Right lobe of liver (tissue), 6 donors: ENCODE results near the gene PIK3C2B. TPM values are rescaled to one million over a fixed set of nuclear protein-coding genes. Genes with fewer than 3 reads are reported as not detected.
A peak's percentile ranks its signal among the peaks of the same experiment; 100 is the strongest.

Experiments
- ATAC-seq, 4 donors: fragments of 200-7000 bp; cut with Tn5 transposase; one replicate each; pipeline ENCODE4 v1.9.1; 2020; ENCODE audit warnings: mild to moderate bottlenecking in 4 of 4, moderate library complexity in 4 of 4
- DNase-seq, 3 donors: peaks; one replicate each; pipeline ENCODE4 v3.0.0-alpha.2; 2020
- H3K27ac ChIP-seq, 3 donors: fragments of 200-600 bp; one replicate each; pipeline ENCODE4 v1.8.0; 2022
- H3K27me3 ChIP-seq, 2 donors: fragments of 200-600 bp; one replicate each; pipeline ENCODE4 v1.8.0; 2022
- H3K36me3 ChIP-seq, 4 donors: fragments of 200-600 bp; sonication (generic) in 1 of 4; one replicate each; pipeline versions ENCODE4 v1.5.1 to v1.8.0; 2017 to 2022; ENCODE audit warnings: control low read depth in 1 of 4
- H3K4me1 ChIP-seq, 4 donors: fragments of 200-600 bp; sonication (generic) in 1 of 4; one replicate each; pipeline versions ENCODE4 v1.5.1 to v1.8.0; 2017 to 2022; ENCODE audit warnings: control low read depth in 1 of 4
- H3K4me3 ChIP-seq, 3 donors: fragments of 200-600 bp; one replicate each; pipeline ENCODE4 v1.8.0; 2022
- H3K9me3 ChIP-seq, 4 donors: fragments of 200-600 bp; sonication (generic) in 1 of 4; one replicate each; pipeline versions ENCODE4 v1.5.1 to v1.8.0; 2017 to 2022; ENCODE audit warnings: control low read depth in 1 of 4
- CTCF ChIP-seq, 4 donors: fragments of 200-600 bp in 3 of 4; fragments of 450-650 bp in 1 of 4; IDR thresholded peaks; one replicate each; pipeline versions ENCODE4 v1.5.1 to v1.8.0; 2016 to 2022; ENCODE audit warnings: antibody characterized with exemption in 4 of 4, mild to moderate bottlenecking in 2 of 4
- POLR2A ChIP-seq: fragments of 450-650 bp; IDR thresholded peaks from one replicate; pipeline ENCODE4 v1.6.1; 2017; ENCODE audit warnings: antibody characterized with exemption, mild to moderate bottlenecking
- WGBS: methylation state at CpG from one replicate; pipeline ENCODE4 v1.1.6; 2018; ENCODE audit warnings: low coverage, low lambda C conversion rate; ENCODE audit not compliant: insufficient coverage; ENCODE audit errors: missing lambda C conversion rate; 5-methylcytosine and 5-hydroxymethylcytosine counted together
- intact Hi-C, 2 donors: fragments of 100-400 bp; cut with DNase I; formaldehyde crosslinking; loops; one replicate each; pipeline versions ENCODE4 v1.11.2 to v1.14.1; 2022
- total RNA-seq, 6 experiments: library from RNA; depleted of rRNA in 2 of 6; stranded (reverse); fragments of >200 nt in 2 of 6; fragmentation: NEBNext Ultra II Directional in 3 of 6; extraction: Animal tissue kit (Norgen Biotek cat#: 25700) in 3 of 6; gene quantifications; one replicate each; pipeline versions ENCODE4 v1.1.0 to v1.2.4, GENCODE V29; 2016 to 2023
- donor health status: DM: no; HTN: yes; CAD: no.
- donor health status: DM: no; HTN: no; CAD: no.
- donor health status: DM: no; HTN: no; CAD: no.
- donor health status: DM: no; HTN: yes; CAD: no.
- donor health status: DM: no; HTN: yes; CAD: no.

Gene PIK3C2B
- total RNA-seq, 6 experiments from 2014 or later: 7.6 to 18.5 (median 10.1) TPM

- no peaks in the 10 kb centered on the region for H3K9me3 ChIP-seq
- H3K27me3 ChIP-seq: no peaks in the 10 kb centered on the region
- H3K4me1 ChIP-seq: peaks cover 0 to 15% (median 7%) of the 10 kb centered on the region in 4 donors
- H3K4me3 ChIP-seq: no peak overlapping the region
- no peak overlapping the region for H3K27ac ChIP-seq
- DNase-seq: no peak
- intact Hi-C loops: no loop called here
- 56% methylated on average over 8 of the region's 8 CpGs for WGBS
- TF ChIP-seq POLR2A: no peak
- TF ChIP-seq CTCF (IDR thresholded peaks at IDR 0.05): no peak
- H3K36me3 ChIP-seq: no peaks in the 10 kb centered on the region
- ATAC-seq: peak in 2 of 4 donors; percentile 5 to 18
Measured at GRCh38 chr1:204453141-204453772, 41.3 kb downstream of the PIK3C2B start.

GRCh38 chr1:204451352-204452124 lies 43.1 kb downstream of the PIK3C2B start:
- Histone ChIP-seq H3K4me1 (peaks cover 0 to 15% (median 7%) of the 10 kb centered on the region in 4 donors), H3K27me3 (no peaks in the 10 kb centered on the region), H3K27ac (peak overlapping the region in 1 of 3 donors; percentile 33), H3K4me3 (no peak overlapping the region), H3K9me3 (no peaks in the 10 kb centered on the region), H3K36me3 (no peaks in the 10 kb centered on the region)
- intact Hi-C loops: no loop called here
- 21% methylated on average over 5 of the region's 8 CpGs for WGBS
- peak; percentile 5 to 53 (median 38) for ATAC-seq
- TF ChIP-seq POLR2A: no peak
- no peak for TF ChIP-seq CTCF (IDR thresholded peaks at IDR 0.05)
- DNase-seq: no peak

- Histone ChIP-seq H3K27me3 (no peaks in the 10 kb centered on the region), H3K27ac (peak overlapping the region in 1 of 3 donors; percentile 33), H3K4me3 (no peak overlapping the region), H3K36me3 (no peaks in the 10 kb centered on the region), H3K9me3 (no peaks in the 10 kb centered on the region), H3K4me1 (peaks cover 0 to 15% (median 7%) of the 10 kb centered on the region in 4 donors)
- intact Hi-C loops: no loop called here
- peak; percentile 71 to 75 (median 74) for ATAC-seq
- WGBS: 38% methylated on average over 2 of the region's 8 CpGs
- DNase-seq: peak; percentile 59 to 66 (median 62)
- TF ChIP-seq POLR2A: no peak
- TF ChIP-seq CTCF (IDR thresholded peaks at IDR 0.05): no peak
Measured at GRCh38 chr1:204450461-204451257, 43.9 kb downstream of the PIK3C2B start.

GRCh38 chr1:204449678-204450280 lies 44.8 kb downstream of the PIK3C2B start:
- ATAC-seq: no peak
- H3K4me1 ChIP-seq: peaks cover 0 to 15% (median 7%) of the 10 kb centered on the region in 4 donors
- H3K27ac ChIP-seq: no peak overlapping the region
- TF ChIP-seq CTCF (IDR thresholded peaks at IDR 0.05): no peak
- TF ChIP-seq POLR2A: no peak
- 80% methylated on average over 1 of the region's 8 CpGs for WGBS
- H3K4me3 ChIP-seq: no peak overlapping the region
- intact Hi-C loops: loop anchor here in 1 of 2 donors (5.0 kb wide), 1 partner anchor 43 kb away; the partner anchor contains the start of gene PIK3C2B
- no peak for DNase-seq
- H3K36me3 ChIP-seq: no peaks in the 10 kb centered on the region
- no peaks in the 10 kb centered on the region for H3K9me3 ChIP-seq
- no peaks in the 10 kb centered on the region for H3K27me3 ChIP-seq
